HG03378 (cell line): ENCODE measurements around the gene PCSK5.

Experiments used
- ATAC-seq: cut with Tn5 transposase; IDR thresholded peaks from one replicate; pipeline ENCODE4 v1.9.1; 2021; ENCODE audit warnings: mild to moderate bottlenecking, moderate library complexity; ENCODE audit not compliant: unreplicated experiment

Gene PCSK5

DNA sequence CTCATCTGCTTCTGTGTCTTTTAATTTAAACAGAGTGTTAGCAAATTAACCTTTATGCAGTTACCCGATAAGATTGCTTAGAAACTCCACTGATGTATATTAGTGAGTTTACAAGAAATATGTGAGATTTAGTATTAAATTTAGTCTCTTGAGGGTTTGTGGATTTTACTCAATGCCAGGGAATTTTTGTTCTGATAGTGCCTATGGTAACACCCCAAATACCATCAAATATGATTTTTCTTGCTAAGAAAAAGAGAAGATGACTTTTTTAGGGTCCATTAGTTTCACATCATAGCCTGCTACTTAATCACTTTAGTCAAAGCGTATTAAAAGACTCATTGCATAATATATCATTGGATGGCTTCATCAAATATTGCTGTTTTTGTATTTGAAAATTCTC, 224.9 kb downstream of the PCSK5 start:
- ATAC-seq: no peak

DNA sequence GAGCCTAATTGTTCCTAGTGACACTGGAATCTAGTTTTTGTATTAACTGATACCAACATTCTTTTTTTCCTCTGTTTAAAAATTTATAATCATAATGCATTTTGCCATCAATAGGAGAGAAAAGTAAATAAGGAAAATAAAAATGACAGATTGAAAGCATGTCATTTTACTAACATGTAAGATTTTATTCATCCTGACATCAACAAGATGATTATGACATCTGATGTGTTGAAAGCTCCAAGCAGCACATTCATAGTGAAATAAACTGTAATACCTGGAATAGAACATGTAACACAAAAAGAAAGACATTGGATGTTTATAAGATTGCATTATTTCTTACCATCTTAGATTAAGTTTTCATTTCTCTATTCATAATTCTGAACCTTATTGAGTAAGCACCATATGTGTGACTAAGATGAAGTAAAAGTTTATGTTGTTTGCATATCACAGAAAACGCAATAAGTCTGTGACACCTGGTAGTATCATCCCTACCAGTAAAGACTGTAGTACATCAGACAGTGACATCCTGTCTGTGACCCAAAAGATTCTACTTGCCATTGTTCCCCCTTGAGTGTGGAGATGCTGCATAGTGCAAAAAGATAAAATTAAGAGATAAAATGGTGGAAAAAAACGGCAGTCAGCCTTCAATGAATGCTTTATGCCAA, 225.6 kb downstream of the PCSK5 start:
- no peak for ATAC-seq

- no peak for ATAC-seq
Observed at GRCh38 chr9:76116913-76117312, 226.4 kb downstream of the PCSK5 start.

DNA sequence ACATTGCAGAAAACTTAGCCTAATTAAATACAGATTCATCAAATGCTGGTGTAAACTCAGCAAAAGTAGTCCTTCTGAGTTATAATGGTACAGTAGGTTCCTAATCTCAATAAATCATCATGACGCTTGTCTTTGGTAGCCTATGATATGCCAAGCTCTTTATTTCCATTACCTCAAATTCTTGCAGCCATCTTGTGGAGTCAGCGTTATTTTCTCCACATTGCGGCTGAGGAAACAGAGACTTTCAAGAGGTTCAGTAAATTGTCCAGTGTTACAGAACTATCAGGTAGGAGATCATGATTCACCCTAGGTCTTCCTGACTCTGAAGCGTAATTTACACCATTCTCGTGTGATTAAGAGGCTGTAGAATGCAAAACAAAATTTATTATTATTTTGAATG, 237.2 kb downstream of the PCSK5 start:
- ATAC-seq: no peak

DNA sequence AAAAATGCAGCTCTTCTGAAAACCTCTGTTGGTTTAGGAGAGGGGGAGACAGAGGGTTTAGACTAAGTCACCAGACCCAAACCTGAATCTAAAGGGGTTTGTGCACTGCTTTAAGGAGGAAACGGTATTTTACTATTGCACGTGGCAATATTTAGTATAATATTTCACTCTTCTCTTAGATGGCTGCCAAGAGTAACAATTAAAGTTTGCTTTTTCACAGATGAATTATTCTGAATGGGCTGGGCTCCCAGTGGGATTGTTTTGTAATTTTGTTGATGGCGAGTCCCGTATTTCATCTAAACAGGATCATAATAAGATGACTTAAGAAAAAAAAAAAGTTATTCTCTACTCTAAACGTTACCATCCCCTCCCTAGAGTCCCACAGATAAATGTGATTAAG, 245.4 kb downstream of the PCSK5 start:
- no peak for ATAC-seq

DNA sequence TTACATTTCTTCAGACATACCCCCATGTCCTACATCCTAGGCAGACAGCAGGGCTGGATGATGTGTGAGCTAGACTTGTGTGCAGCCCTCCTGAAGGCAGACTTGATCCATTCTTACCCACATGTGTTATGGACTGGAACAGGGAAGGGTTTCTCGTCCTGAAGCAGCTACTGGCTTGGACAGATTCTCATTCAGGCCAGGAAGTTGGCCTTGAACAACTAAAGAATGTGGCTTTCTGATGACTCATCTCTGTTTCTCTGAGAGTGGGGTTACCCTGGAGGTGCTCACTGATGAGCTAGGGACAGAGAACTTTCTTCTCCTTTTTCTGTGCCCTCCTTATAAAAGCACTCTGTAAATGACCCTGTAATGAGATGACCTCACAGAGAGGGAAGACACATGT, 246.5 kb downstream of the PCSK5 start:
- no peak for ATAC-seq

DNA sequence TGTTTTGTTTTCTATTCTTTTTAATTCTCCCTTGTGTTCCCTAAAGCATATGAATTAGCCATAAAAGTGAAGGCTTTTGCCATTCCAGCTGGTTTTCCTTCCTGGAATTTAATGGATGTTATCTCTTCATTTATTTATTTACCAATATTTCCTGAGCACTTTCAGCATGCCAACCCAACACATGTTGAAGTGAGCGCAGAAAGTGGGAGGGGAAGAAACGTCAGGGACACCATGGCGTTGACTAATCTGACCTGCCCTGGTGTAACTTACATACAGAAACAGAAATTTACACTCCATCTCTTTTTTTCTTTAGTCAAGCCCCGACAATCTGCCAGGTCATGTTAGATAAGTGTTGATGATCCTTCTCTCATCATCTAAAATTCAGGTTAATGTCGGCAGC, 247.5 kb downstream of the PCSK5 start:
- ATAC-seq: no peak

DNA sequence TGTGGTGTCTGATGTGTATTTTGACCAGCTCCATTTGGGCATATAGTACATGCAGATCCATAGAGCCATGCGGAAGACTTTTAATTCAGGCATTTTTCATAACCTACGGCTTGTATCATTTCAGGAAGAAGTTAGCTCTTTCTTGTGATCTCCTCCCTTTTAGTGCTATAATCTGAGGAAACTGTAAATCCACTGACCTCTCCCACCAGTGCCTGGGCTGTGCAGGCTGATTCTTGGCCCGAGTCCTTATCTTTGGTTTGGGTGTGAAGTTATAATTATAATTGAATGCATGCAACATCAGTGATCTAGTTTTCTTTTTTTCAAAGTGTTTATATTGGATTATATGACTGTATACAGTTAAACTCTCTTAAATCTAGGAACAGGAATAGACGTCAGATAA, 247.9 kb downstream of the PCSK5 start:
- ATAC-seq: no peak

- no peak for ATAC-seq
Observed at GRCh38 chr9:76143834-76144233, 253.4 kb downstream of the PCSK5 start.

DNA sequence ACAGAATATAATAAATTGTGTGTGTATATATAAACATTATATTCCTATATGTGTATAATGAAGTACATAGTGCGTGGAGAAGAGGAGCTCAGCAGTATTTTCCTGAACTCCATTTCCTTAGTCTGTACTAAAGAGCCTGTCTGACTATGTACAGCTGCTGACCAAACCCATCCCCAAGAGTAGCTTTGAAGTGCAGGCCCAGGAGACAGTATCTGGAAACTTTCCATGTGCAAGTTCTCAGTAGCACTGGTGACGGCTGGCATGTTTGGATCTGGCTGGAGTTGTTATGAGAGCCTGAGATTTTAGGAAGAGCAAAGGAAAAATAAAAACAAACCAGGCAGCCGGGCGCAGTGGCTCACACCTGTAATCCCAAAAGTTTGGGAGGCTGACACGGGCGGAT, 259.5 kb downstream of the PCSK5 start:
- ATAC-seq: no peak

GRCh38 chr9:76151267-76151666, 260.8 kb downstream of the PCSK5 start:
- ATAC-seq: no peak

DNA sequence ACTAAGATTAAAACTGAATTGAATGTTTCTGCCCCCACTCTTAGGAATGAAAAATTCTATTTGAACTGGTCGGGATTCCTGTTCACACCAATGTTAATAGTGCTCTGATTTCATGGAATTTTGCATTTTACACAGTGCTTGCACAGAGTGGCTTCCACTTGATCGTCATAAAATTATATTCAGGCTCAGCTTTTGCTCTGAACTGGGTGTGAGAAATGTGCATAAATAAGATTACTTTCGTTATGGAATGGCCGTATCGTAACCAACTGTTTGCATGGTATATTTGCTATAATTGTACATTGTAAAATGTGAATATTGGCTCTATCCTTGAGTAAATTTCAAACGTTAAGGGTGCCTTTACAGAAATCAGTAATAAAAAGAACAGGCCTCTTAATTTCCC, 262.9 kb downstream of the PCSK5 start:
- no peak for ATAC-seq

- ATAC-seq: no peak
Observed at GRCh38 chr9:76153902-76154629, 263.6 kb downstream of the PCSK5 start.

- no peak for ATAC-seq
Observed at GRCh38 chr9:76155361-76155760, 264.9 kb downstream of the PCSK5 start.

GRCh38 chr9:76158713-76159112, 268.2 kb downstream of the PCSK5 start:
- no peak for ATAC-seq

GRCh38 chr9:76159293-76159926, 268.9 kb downstream of the PCSK5 start:
- no peak for ATAC-seq

GRCh38 chr9:76161106-76161505, 270.6 kb downstream of the PCSK5 start:
- no peak for ATAC-seq

DNA sequence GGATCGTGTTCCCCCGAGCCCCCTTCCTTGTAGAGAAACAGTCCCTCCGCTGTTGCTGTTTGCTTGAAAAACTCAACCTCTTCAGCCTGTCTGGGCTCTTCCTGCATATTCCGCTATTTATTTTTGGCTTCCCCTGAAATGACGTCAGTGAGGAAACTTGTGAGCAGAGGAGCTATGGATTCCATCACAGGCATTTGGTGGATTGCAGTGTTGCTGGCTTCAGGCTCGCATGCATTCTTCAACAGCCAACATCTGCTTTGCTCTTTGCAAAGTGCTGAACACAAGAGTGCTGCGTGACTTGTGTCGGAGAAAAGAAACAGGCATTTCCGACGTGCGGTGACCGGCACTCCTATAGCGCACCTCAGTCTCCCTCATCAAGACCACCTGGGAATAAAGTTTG, 271.1 kb downstream of the PCSK5 start:
- no peak for ATAC-seq

DNA sequence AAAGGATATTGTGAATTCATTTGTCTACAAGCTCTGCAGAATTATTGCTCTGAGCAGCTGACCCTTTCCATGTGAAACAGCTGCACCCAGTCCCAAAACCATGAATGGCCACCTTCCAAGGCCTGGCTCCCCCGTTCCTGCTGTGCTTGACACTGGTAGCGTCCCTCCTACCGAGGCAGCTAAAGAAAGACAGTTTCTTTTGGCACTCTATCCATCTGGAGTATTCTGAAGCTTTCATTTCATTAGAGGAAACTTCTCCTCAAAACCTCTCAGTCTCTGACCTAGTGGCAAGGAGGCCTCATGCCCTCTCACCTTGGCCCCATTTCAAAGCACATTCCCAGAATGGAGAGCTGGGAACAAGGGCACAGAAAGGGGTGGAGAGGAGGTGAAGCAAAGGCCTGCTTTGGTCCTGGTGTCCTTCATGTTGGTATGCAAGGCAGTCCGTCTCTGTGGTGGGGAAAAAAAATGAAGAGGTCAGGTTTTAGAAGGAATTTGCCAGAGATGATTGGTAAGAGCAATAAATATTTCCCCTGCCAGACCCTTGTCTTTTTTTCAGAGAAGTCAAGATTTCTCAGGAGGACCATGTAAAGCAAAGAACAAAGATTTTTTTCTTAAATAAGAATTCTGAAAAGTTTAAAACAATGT, 271.7 kb downstream of the PCSK5 start:
- no peak for ATAC-seq

GRCh38 chr9:76162751-76163500, 272.5 kb downstream of the PCSK5 start:
- no peak for ATAC-seq

DNA sequence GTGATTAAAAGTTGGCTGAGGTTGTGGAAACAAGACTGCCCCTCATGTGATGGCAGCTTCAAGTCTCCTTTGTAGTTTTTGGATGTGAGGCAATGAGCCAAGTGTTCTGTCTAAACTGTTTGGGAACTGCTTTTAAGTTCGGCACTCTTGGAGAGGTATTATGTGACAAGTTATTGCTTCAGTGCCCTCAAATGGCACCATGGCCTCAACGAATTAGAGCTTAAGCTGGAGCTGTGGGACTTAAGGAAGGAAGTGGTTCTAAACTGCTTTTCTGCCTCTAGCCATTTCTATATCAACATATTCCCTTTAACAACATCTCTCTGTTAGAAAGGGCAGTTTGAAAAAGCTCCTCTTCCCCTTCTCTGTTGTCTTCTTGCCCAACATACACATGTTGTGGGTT, 276.1 kb downstream of the PCSK5 start:
- ATAC-seq: no peak
